Fibroblast of lung (primary cell): ENCODE results near the gene MXI1.

Experiments used
- CTCF ChIP-seq, 2 donors: IDR thresholded peaks in 1 of 2; conservative IDR thresholded peaks in 1 of 2; 1 replicate in 1 of 2; 2 replicates in 1 of 2; pipeline ENCODE4 v1.5.1; 2011 to 2012; ENCODE audit warnings: low read length in 2 of 2, control low read depth in 1 of 2, inconsistent platforms in 1 of 2, low read depth in 1 of 2, mild to moderate bottlenecking in 1 of 2
- EZH2 ChIP-seq: IDR thresholded peaks from 2 replicates; pipeline ENCODE4 v1.5.1; 2012; ENCODE audit warnings: low read length, control low read depth, mild to moderate bottlenecking; ENCODE audit errors: missing control alignments

DNA sequence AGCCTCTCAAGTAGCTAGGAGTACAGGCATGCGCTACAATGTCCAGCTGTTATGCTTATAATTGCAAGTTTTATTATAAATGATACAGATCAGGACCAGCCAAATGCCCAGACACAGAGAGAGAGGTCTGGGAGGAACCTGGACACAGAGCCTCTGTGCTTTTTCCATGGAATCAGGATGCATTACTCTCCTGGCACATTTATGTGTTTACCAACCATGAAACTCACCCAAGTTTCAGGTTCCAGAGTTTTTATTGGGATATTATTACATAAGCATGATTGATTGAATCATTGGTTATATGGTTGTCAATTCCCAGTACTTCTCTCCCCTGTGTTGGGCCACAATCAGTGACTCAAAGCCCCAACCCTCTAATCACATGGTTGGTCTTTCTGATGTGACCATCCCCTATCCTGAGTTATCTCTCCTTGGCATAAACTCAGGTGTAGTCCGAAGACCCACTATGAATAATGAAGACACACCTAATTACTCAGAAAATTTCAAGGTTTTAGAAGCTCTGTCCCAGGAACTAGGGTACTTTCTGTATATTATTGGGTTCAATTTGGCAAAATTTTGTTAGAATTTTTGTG, 30.6 kb downstream of the MXI1 start:
- TF ChIP-seq CTCF (conservative IDR thresholded peaks at IDR 0.05 in 1 of 2, IDR thresholded peaks at IDR 0.05 in 1 of 2; ENCODE audit: low read depth in 1 of 2, low read length in 2 of 2) (no peak), EZH2 (no peak)
